HG03175 (cell line): ENCODE results near the gene CDV3.
A peak's percentile ranks its signal among the peaks of the same experiment; 100 is the strongest.

Experiments used
- ATAC-seq: cut with Tn5 transposase; IDR thresholded peaks from one replicate; pipeline ENCODE4 v1.9.1; 2021; ENCODE audit warnings: mild to moderate bottlenecking, moderate library complexity; ENCODE audit not compliant: unreplicated experiment

CDV3 gene

DNA sequence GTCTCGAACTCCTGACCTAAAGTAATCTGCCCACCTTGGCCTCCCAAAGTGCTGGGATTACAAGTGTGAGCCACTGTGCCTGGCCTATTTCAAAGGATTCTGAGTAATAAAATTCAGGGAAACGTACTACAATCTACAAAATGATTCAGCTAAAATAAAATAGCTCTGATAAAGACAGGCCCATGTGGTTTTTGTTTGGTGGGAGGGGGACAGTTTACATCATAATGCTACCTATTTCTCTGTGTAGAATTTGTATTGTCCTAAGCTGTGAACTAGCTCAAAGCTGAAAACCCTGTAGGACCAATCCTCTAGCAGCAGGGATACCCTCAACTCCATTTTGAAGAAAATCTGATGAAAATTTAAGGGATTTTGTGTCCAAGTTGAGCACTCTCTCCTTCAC is 25.8 kb downstream of the CDV3 start:
- ATAC-seq: no peak

DNA sequence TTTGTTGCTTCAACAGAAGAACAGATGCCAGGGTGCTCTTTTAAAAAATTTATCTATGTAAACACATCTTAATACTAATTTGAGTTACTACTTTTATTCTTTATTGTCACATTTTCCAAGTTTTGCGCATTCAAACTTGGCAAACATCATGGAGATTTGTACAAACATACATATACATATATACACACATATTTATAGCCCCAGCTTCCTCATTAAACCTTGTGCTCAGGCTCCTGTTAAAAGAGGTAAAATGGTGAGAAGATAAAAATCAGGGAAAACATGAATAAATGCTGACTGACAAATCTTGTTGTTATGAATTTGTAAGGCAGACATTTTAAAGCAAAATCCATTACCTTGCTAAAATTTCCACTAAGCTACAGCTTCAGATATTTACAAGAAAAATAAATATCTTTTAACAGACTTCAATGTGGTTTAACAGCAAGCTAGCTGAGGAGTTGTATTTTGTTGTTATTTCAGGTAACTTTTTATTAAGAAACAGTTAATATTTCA is 27.1 kb downstream of the CDV3 start:
- ATAC-seq: no peak

DNA sequence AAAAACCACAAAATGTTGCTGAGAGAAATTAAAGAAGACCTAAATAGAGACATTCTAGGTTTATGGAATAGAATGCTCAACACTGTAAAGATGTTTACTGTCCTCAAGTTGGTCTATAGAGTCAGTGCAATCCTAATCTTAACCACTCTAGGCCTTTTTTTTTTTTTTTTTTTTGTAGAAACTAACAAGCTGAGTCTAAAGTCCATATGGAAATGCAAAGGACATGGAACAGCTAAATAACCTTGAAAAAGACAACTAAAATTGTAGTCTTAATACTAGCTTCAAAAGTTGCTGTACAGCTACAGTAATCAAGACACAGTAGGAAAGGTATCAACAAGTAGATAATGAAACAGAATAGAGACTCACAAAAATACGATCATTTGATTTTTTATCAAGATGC is 32.9 kb downstream of the CDV3 start:
- no peak for ATAC-seq

DNA sequence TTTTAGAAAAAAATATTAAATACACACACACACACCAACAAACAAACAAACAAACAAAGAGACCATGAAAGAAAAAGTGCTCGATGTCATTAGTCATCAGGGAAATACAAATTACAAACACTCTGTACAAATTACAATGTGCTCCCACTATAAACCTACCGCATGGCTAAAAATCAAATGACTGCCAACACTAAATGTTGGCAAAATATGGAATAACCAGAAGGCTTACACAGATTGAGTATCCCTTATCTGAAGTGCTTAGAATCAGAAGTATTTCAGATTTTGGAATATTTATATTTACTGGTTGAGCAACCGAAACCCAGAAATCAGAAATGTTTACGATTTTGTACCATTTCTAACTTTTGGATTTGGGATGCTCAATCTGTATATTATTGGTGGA is 33.4 kb downstream of the CDV3 start:
- no peak for ATAC-seq

DNA sequence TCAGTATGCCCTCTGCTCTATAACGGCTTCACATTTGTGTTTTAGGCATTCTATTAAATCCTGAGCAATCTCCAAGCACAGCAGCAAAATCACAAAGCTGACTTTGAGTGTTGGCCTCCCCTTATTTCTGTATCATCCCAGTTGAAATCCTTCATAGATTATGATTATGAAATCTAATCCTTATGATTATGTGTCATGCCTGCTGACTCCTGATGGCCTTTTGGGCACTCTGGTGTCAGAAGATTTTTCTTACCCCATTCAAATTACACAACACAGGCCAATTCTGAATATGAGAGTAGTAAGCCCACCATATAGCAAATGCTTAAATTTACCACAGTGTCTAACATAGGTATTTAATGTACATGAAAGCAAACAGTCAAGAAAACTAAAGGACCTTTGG is 34.3 kb downstream of the CDV3 start:
- ATAC-seq: no peak

DNA sequence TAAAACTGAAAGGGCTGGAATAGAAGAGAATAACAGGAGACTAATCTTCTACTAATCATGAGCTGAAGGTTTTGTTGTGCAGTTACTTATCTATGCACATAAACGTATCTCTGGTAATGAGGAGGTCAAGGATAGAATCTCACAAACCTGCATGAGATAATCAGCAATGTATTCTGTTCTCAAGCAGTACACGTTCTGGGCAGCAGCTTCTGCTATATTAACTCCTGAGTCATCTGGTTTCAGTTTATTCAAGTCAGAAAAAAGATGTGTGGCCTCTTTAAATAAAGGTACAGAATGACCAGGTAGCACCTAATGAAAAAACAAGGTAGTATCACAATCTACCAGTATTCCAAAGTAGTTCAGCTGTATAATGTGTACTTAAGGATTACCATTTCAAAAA is 34.9 kb downstream of the CDV3 start:
- ATAC-seq: no peak

DNA sequence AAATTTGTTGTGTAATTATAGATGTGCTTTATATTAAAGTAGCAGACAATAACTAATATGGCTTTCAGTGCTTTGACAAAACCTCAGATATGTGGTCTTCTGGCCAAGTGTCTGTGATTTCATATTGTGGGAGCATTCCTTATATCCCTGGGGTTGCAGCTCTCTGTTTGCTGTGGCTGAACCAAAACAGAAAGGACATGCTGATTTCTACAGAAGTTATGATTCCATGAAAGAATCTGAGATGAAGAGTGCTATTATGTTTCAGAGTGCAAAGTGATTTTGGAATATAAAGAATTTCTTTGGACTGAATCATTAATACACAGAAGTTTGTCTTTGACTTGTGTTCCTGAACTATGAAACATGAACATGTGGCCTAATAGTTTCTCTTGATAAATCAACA is 36.5 kb downstream of the CDV3 start:
- no peak for ATAC-seq

DNA sequence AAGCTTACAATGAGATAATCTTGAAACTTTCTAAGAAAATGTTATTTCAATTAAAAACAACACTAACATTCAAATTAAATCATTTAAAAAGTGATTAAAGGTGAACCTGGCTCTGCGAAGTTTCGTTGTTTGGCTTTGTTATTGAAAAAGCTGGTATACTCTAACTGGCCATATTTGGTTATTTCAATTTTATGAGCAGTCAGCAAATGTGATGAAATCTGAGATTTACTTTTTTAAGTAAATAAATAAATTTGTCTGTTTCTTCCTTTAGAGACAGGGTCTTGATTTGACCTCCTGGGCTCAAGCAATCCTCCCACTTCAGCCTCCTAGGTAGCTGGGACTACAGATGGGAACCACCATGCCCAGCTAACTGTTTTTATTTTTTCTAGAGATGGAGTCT is 38.0 kb downstream of the CDV3 start:
- ATAC-seq: no peak

DNA sequence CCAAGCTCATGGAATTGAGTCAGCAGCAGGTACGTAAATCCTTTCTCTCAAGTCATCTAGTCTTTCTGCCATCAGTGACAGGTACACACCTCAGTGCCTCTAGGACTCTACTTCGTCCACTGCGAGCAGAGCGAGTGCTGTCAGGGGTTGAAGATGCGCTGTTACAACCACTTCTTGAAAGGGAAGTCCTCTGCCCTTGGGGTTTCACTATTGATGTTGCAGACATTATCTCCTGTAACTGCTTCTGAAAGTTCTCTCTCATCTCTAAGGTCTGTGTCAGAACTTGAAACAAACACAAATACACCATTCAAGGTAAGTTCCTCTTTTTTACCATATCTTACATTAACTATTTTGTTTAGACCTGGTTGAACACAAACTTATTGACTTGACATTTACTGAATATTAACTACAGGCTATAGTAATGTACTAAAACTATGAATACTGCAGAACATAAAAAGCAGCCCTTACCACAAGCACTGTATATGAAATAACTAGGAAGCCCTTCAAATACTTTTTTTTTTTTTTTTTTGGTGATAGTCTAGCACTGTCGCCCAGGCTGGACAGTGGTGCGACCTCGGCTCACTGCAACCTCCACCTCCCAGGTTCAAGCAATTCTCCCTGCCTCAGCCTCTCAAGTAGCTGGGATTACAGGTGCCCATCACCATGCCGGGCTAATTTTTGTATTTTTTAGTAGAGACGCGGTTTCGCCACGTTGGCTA is 46.7 kb downstream of the CDV3 start:
- peak; percentile 98 for ATAC-seq

DNA sequence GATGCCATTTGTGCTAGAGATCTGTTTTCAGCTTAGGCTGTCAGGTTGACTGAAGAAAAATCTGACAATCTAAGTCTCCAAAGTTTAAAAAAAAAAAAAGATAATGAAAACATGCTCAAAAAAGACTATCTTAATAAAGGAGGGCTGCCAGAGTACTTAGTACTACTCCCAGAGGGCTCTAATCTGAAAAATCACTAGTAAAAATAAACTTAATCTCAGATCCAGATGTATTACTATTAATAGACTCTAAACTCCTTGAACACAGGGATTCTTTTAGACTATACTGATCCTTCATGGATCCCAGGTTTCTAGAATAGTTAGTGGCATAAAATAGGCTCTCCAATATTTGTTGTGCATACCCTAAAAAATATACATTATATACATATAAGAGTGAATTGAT is 54.3 kb downstream of the CDV3 start:
- ATAC-seq: no peak

DNA sequence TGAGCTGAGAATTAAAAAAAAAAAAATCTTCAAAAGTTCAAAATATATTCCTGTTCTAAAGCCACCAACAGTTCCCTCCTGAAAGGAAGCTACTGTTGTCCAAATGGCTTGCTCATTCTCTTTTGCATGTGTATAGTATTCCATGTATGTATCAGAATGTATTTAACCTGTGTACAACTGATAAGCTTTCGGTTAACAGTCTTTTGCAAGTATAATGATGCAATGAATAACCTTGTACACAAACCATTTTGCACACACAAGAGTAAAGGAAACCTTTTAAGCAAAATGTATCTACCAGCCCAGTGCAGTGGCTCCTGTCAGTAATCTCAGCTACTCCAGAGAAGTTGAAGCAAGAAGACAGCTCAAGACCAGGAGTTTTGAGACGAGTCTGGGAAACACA is 55.7 kb downstream of the CDV3 start:
- ATAC-seq: no peak

DNA sequence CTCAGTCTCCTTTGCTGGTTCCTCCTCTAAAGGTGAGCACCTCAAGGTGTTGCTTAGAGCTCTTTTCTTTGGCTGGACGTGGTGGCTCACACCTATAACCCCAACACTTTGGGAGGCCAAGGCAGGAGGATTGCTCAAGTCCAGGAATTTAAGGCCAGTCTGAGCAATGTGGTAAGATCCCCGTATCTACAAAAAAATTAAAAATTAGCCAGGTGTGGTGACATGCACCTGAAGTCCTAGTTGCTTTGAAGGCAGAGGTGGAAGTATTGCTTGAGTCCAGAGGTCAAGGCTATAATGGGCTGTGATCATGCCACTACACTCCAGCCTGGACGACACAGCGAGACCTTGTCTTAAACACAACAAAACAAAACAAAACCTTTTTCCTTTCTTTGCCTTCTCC is 60.0 kb downstream of the CDV3 start:
- no peak for ATAC-seq
